Naive thymus-derived CD4-positive, alpha-beta T cell (primary cell): ENCODE results near the gene ZMYND8. TPM values are rescaled to one million over a fixed set of nuclear protein-coding genes. Genes with fewer than 3 reads are reported as not detected.
"Not testable (repeated sequence)": the region's sequence is repeated elsewhere in the genome, so short reads cannot be mapped to it uniquely, and the experiment has no call there.

Source experiments
- ATAC-seq: fragments of 150-1000 bp; cut with Tn5 transposase; 2 replicates; pipeline ENCODE4 v1.10.0; 2021; ENCODE audit warnings: mild to moderate bottlenecking, moderate library complexity
- CTCF ChIA-PET: fragments of 350-600 bp; sonication (Branson Sonifier 250); formaldehyde crosslinking; loops from one replicate; lab custom pipeline; 2021; ENCODE audit warnings: antibody characterized with exemption; lab: Charles Lee
- POLR2A ChIA-PET: fragments of 350-600 bp; sonication (Branson Sonifier 250); formaldehyde crosslinking; loops from one replicate; lab custom pipeline; 2021; ENCODE audit warnings: antibody characterized with exemption, inconsistent platforms; lab: Charles Lee
- DNase-seq, 9 donors: peaks; one replicate each; pipeline versions ENCODE4 v3.0.0 to v3.0.0-alpha.2; 2020 to 2022; ENCODE audit warnings: mixed read lengths in 1 of 9
- H3K27ac ChIP-seq: one replicate; pipeline ENCODE4 v1.7.0; 2013; ENCODE audit warnings: mild to moderate bottlenecking, low read depth, low read length, moderate library complexity
- H3K27me3 ChIP-seq, 2 donors: one replicate each; pipeline ENCODE4 v1.7.0; 2013; ENCODE audit warnings: low read length in 2 of 2, mild to moderate bottlenecking in 2 of 2, moderate library complexity in 2 of 2; ENCODE audit not compliant: control insufficient read depth in 2 of 2, insufficient read depth in 2 of 2
- H3K36me3 ChIP-seq, 3 experiments: 1 replicate in 2 of 3; 2 replicates in 1 of 3; pipeline ENCODE4 v1.7.0; 2013; ENCODE audit warnings: low read length in 3 of 3, mild to moderate bottlenecking in 3 of 3, moderate library complexity in 1 of 3; ENCODE audit not compliant: insufficient read depth in 3 of 3, control insufficient read depth in 2 of 3
- H3K4me1 ChIP-seq, 2 donors: one replicate each; pipeline ENCODE4 v1.7.0; 2013; ENCODE audit warnings: low read length in 2 of 2, mild to moderate bottlenecking in 2 of 2, moderate library complexity in 1 of 2; ENCODE audit not compliant: control insufficient read depth in 2 of 2, insufficient read depth in 2 of 2
- H3K4me3 ChIP-seq: 2 replicates; pipeline ENCODE4 v1.7.0; 2013; ENCODE audit warnings: mild to moderate bottlenecking, low read length
- H3K9me3 ChIP-seq, 3 experiments: 1 replicate in 2 of 3; 2 replicates in 1 of 3; pipeline ENCODE4 v1.7.0; 2013; ENCODE audit warnings: low read length in 3 of 3; ENCODE audit not compliant: control insufficient read depth in 2 of 3
- H3K27ac Mint-ChIP-seq, 9 donors: one replicate each; pipeline ENCODE4 v1.8.0; 2020 to 2022; ENCODE audit warnings: mixed read lengths in 9 of 9, mild to moderate bottlenecking in 8 of 9, moderate library complexity in 5 of 9, inconsistent platforms in 2 of 9
- H3K27me3 Mint-ChIP-seq, 5 donors: one replicate each; pipeline ENCODE4 v1.8.0; 2021 to 2022; ENCODE audit warnings: mixed read lengths in 5 of 5, mild to moderate bottlenecking in 1 of 5
- H3K36me3 Mint-ChIP-seq, 5 donors: one replicate each; pipeline ENCODE4 v1.8.0; 2020 to 2022; ENCODE audit warnings: mixed read lengths in 5 of 5, mild to moderate bottlenecking in 3 of 5, inconsistent platforms in 1 of 5
- H3K4me1 Mint-ChIP-seq, 7 donors: one replicate each; pipeline ENCODE4 v1.8.0; 2020 to 2022; ENCODE audit warnings: mixed read lengths in 7 of 7, mild to moderate bottlenecking in 3 of 7, inconsistent platforms in 1 of 7
- H3K4me3 Mint-ChIP-seq, 10 donors: one replicate each; pipeline ENCODE4 v1.8.0; 2020 to 2022; ENCODE audit warnings: mild to moderate bottlenecking in 10 of 10, mixed read lengths in 10 of 10, moderate library complexity in 6 of 10, inconsistent platforms in 2 of 10
- H3K9me3 Mint-ChIP-seq, 11 donors: one replicate each; pipeline ENCODE4 v1.8.0; 2020 to 2022; ENCODE audit warnings: mixed read lengths in 11 of 11, mild to moderate bottlenecking in 4 of 11, inconsistent platforms in 1 of 11, moderate library complexity in 1 of 11
- intact Hi-C, 2 donors: fragments of 100-400 bp; cut with micrococcal nuclease; formaldehyde crosslinking; loops; one replicate each; pipeline ENCODE4 v1.15.1; 2023
- polyA plus RNA-seq, 2 donors: library from polyadenylated mRNA; unstranded; fragments of 300-500 nt; fragmentation: Illumina TruSeq; gene quantifications; one replicate each; pipeline ENCODE4 v1.2.3, GENCODE V29; 2021
- total RNA-seq, 6 experiments: library from RNA in 5 of 6; stranded (reverse) in 5 of 6; gene quantifications; 1 replicate in 5 of 6; 2 replicates in 1 of 6; pipeline ENCODE4 v1.2.3 and lab custom pipeline; 2021 to 2026

ZMYND8 gene
- total and polyA plus RNA-seq, 7 experiments from 2014 or later = 12.7 to 83.0 (median 63.7) TPM

DNA sequence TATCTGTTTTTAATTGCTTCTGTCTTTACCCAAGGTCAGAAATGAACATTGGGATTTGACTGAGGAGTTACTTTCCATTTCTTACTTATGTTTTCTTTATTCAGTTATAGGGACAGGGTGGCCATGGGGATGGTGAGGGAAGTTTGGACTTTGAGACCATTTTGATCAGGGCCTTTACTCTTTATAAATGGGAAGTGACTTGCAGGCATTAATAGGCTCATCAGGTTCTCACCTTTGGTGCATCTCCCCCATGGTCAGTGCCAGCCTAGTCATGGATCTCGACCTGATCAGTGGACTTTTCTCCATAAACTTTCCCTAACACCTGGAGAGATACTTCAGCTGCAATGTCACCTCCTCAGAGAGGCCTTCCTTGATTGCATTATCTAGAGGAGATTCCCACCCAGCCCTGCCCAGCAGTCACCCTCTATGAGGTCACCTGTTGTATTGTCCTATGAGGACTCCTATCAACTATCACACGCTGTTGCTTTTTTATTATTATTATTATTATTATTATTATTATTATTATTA, 16.8 kb upstream of the ZMYND8 start:
- no peak overlapping the region for H3K27ac Mint-ChIP-seq
- peaks cover 0 to 2% (median 0%) of the 10 kb centered on the region in 11 donors for H3K9me3 Mint-ChIP-seq
- intact Hi-C loops = no loop called here
- no peak overlapping the region for H3K4me3 ChIP-seq
- no peaks in the 10 kb centered on the region for H3K9me3 ChIP-seq
- no peak overlapping the region for H3K27ac ChIP-seq
- no peaks in the 10 kb centered on the region for H3K36me3 ChIP-seq
- ATAC-seq = no peak
- H3K4me3 Mint-ChIP-seq = no peak overlapping the region
- no peak for DNase-seq
- ChIA-PET CTCF (interaction anchor here (1.2 to 2.7 kb wide), 2 partner anchors 10 to 100 kb away, joined by 4 to 10 read pairs; no protein-coding TSS in a partner anchor), POLR2A (interaction anchor here (0.6 to 0.7 kb wide), 2 partner anchors 87 to 111 kb away, joined by 3 read pairs; no protein-coding TSS in a partner anchor)
- no peaks in the 10 kb centered on the region for H3K4me1 ChIP-seq
- H3K36me3 Mint-ChIP-seq = no peaks in the 10 kb centered on the region
- H3K27me3 ChIP-seq = peaks cover 0 to 2% of the 10 kb centered on the region in 2 donors
- peaks cover 0 to 7% (median 3%) of the 10 kb centered on the region in 7 donors for H3K4me1 Mint-ChIP-seq
- no peaks in the 10 kb centered on the region for H3K27me3 Mint-ChIP-seq

DNA sequence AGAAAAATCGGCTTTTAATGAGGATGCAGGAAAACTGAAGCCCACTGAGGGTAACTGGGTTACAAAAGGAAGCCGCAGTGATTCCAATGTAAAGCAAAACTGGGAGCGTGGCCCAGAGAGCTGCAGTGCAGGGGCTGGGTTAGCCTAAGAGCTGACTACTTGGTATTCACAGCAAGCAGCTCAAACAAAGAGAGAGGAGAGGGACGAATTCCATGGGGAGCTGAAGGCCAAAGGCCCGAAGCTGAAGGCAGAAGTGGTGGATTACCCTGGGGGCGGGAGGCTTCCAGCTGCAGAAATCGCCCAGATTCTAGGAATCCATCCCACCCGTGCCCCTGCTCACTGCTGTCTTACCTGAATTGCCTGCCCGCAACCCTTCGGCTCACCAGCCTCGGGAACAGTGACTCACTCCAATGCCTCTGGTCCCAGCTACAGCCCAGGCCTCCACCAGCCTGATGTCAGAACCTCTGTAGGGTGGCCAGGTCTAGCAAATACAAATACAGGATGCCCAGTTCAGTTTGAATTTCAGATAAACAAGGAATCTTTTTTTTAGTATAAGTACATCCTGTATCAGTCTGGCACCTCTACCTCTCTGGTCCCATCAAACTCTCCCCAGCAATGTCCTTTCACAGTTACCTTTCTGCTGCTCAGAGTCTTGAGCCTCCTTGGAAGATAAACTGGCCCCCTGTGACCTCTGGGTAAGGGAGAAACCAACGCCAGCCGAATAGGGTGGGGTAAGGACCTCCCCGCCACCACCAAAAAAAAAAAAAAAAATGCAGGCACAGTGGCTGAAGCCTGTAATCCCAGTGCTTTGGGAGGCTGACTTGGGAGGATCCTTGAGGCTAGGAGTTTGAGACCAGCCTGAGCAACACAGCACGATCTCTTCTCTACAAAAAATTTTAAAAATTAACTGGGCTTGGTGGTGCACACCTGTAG, 14.6 kb upstream of the ZMYND8 start:
- intact Hi-C loops = no loop called here
- Mint-ChIP-seq H3K27ac (peak overlapping the region in 1 of 9 donors; percentile 30), H3K27me3 (no peaks in the 10 kb centered on the region), H3K9me3 (peaks cover 0 to 2% (median 0%) of the 10 kb centered on the region in 11 donors), H3K4me3 (no peak overlapping the region), H3K4me1 (peaks cover 0 to 11% (median 5%) of the 10 kb centered on the region in 7 donors), H3K36me3 (no peaks in the 10 kb centered on the region)
- no peak for ATAC-seq
- DNase-seq = no peak
- no peaks in the 10 kb centered on the region for H3K9me3 ChIP-seq
- H3K27ac ChIP-seq = no peak overlapping the region
- H3K27me3 ChIP-seq = no peaks in the 10 kb centered on the region
- CTCF ChIA-PET = interaction anchor here (2.7 kb wide), 1 partner anchor 12 kb away, joined by 10 read pairs; no protein-coding TSS in a partner anchor
- POLR2A ChIA-PET = no interaction called here
- H3K4me3 ChIP-seq = no peak overlapping the region
- no peaks in the 10 kb centered on the region for H3K36me3 ChIP-seq
- no peaks in the 10 kb centered on the region for H3K4me1 ChIP-seq

GRCh38 chr20:47370214-47370613, 13.7 kb upstream of the ZMYND8 start:
- CTCF ChIA-PET = interaction anchor here (1.8 kb wide), 1 partner anchor 14 kb away, joined by 7 read pairs; no protein-coding TSS in a partner anchor
- intact Hi-C loops = no loop called here
- Histone ChIP-seq H3K27ac (no peak overlapping the region), H3K36me3 (no peaks in the 10 kb centered on the region), H3K27me3 (no peaks in the 10 kb centered on the region), H3K9me3 (no peaks in the 10 kb centered on the region), H3K4me1 (peaks cover 0 to 4% of the 10 kb centered on the region in 2 donors), H3K4me3 (no peak overlapping the region)
- no peak overlapping the region for H3K27ac Mint-ChIP-seq
- peaks cover 0 to 2% (median 0%) of the 10 kb centered on the region in 11 donors for H3K9me3 Mint-ChIP-seq
- POLR2A ChIA-PET = no interaction called here
- no peak overlapping the region for H3K4me3 Mint-ChIP-seq
- H3K36me3 Mint-ChIP-seq = no peaks in the 10 kb centered on the region
- peaks cover 2 to 14% (median 7%) of the 10 kb centered on the region in 7 donors for H3K4me1 Mint-ChIP-seq
- H3K27me3 Mint-ChIP-seq = no peaks in the 10 kb centered on the region
- ATAC-seq = no peak
- no peak for DNase-seq

DNA sequence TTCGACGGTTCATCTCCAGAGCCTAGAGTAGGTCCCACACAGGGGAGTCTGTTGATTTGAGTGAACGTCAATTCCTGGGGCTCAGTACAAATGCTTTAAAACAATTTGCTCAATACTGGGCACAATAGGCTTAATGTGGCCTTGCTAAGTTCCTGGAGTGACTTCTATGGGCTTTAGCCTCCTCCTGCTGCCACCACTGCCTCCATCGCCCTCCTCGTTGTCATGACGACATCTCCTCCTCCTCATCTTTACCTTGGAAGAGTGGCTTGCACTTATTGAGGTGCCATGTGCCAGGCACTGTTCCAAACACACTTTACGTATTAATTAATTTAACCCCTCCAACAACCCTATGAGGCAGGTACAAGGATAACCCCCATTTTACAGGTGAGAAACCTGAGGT, 11.8 kb upstream of the ZMYND8 start:
- H3K4me1 Mint-ChIP-seq = peaks cover 6 to 20% (median 11%) of the 10 kb centered on the region in 7 donors
- H3K36me3 ChIP-seq = no peaks in the 10 kb centered on the region
- intact Hi-C loops = no loop called here
- H3K9me3 ChIP-seq = no peaks in the 10 kb centered on the region
- ATAC-seq (no peak), DNase-seq (no peak)
- H3K27me3 Mint-ChIP-seq = no peaks in the 10 kb centered on the region
- no peak overlapping the region for H3K27ac Mint-ChIP-seq
- no peak overlapping the region for H3K4me3 Mint-ChIP-seq
- H3K4me1 ChIP-seq = peaks cover 0 to 8% of the 10 kb centered on the region in 2 donors
- POLR2A ChIA-PET = no interaction called here
- H3K27ac ChIP-seq = no peak overlapping the region
- H3K9me3 Mint-ChIP-seq = peaks cover 0 to 2% (median 0%) of the 10 kb centered on the region in 11 donors
- no peak overlapping the region for H3K4me3 ChIP-seq
- no peaks in the 10 kb centered on the region for H3K36me3 Mint-ChIP-seq
- CTCF ChIA-PET = interaction anchor here (1.1 kb wide), 1 partner anchor 16 kb away, joined by 3 read pairs; no protein-coding TSS in a partner anchor
- no peaks in the 10 kb centered on the region for H3K27me3 ChIP-seq

GRCh38 chr20:47366301-47366700, 9.8 kb upstream of the ZMYND8 start:
- not testable (repeated sequence) for H3K4me3 Mint-ChIP-seq
- H3K27ac Mint-ChIP-seq = peak overlapping the region in 1 of 9 donors; percentile 25
- CTCF ChIA-PET = interaction anchor here (0.6 to 0.8 kb wide), 2 partner anchors 15 to 16 kb away, joined by 3 read pairs; no protein-coding TSS in a partner anchor

GRCh38 chr20:47365023-47365764, 8.7 kb upstream of the ZMYND8 start:
- no peaks in the 10 kb centered on the region for H3K36me3 ChIP-seq
- DNase-seq (no peak), ATAC-seq (no peak)
- no peaks in the 10 kb centered on the region for H3K27me3 Mint-ChIP-seq
- intact Hi-C loops = loop anchor here in 1 of 2 donors (2.0 kb wide), 1 partner anchor 14 kb away; no protein-coding TSS in a partner anchor
- H3K36me3 Mint-ChIP-seq = no peaks in the 10 kb centered on the region
- H3K9me3 ChIP-seq = no peaks in the 10 kb centered on the region
- peak overlapping the region in 9 of 10 donors; percentile 4 to 62 (median 48) for H3K4me3 Mint-ChIP-seq
- H3K9me3 Mint-ChIP-seq = no peaks in the 10 kb centered on the region
- H3K4me1 Mint-ChIP-seq = peaks cover 18 to 43% (median 34%) of the 10 kb centered on the region in 7 donors
- H3K4me3 ChIP-seq = no peak overlapping the region
- peak overlapping the region in 7 of 9 donors; percentile 38 to 89 (median 64) for H3K27ac Mint-ChIP-seq
- ChIA-PET POLR2A (interaction anchor here (0.7 to 1.7 kb wide), 4 partner anchors 8 to 61 kb away, joined by 3 to 8 read pairs (median 6); partner anchors contain the start of gene ZMYND8), CTCF (interaction anchor here (0.8 to 1.2 kb wide), 2 partner anchors 11 to 30 kb away, joined by 3 to 4 read pairs; no protein-coding TSS in a partner anchor)
- peak overlapping the region; percentile 31 for H3K27ac ChIP-seq
- H3K27me3 ChIP-seq = no peaks in the 10 kb centered on the region
- H3K4me1 ChIP-seq = peaks cover 0 to 13% of the 10 kb centered on the region in 2 donors

More at GRCh38 chr20:47366301-47366700, 9.8 kb upstream of the ZMYND8 start:
- ATAC-seq, H3K9me3 ChIP-seq, H3K36me3 ChIP-seq, H3K36me3 Mint-ChIP-seq, DNase-seq, intact Hi-C loops, H3K27me3 ChIP-seq, H3K4me3 ChIP-seq, H3K27me3 Mint-ChIP-seq, H3K27ac ChIP-seq, H3K9me3 Mint-ChIP-seq: not testable (repeated sequence)
- POLR2A ChIA-PET = interaction anchor here (1.2 to 1.7 kb wide), 3 partner anchors 10 to 23 kb away, joined by 4 to 9 read pairs (median 8); partner anchors contain the start of gene ZMYND8
- peaks cover 13 to 32% (median 23%) of the 10 kb centered on the region in 7 donors for H3K4me1 Mint-ChIP-seq
- H3K4me1 ChIP-seq = peaks cover 0 to 13% of the 10 kb centered on the region in 2 donors
